ENCODE data around the gene EXOC2.

EXOC2 gene

GRCh38 chr6:438634-439170 is 254.2 kb downstream of the EXOC2 start:
- Mint-ChIP-seq H3K27ac (no peak overlapping the region), H3K27me3 (ENCODE audit: low read depth, poor library complexity) (peaks cover 33% of the 10 kb centered on the region), H3K9me3 (no peaks in the 10 kb centered on the region)

GRCh38 chr6:437037-437392 is 255.9 kb downstream of the EXOC2 start:
- no peaks in the 10 kb centered on the region for H3K36me3 Mint-ChIP-seq (ENCODE audit: low read depth)
- H3K27me3 Mint-ChIP-seq (ENCODE audit: low read depth, poor library complexity) = peaks cover 20% of the 10 kb centered on the region
- no peak overlapping the region for H3K27ac Mint-ChIP-seq
- peaks cover 7% of the 10 kb centered on the region for H3K4me1 Mint-ChIP-seq
- no peaks in the 10 kb centered on the region for H3K9me3 Mint-ChIP-seq
- no peak for DNase-seq
- TF ChIP-seq CTCF (IDR thresholded peaks at IDR 0.05) = no peak
- no peak overlapping the region for H3K4me3 Mint-ChIP-seq

More at GRCh38 chr6:438634-439170, 254.2 kb downstream of the EXOC2 start:
- no peak overlapping the region for H3K4me3 Mint-ChIP-seq
- peaks cover 15% of the 10 kb centered on the region for H3K4me1 Mint-ChIP-seq
- no peak for DNase-seq
- no peaks in the 10 kb centered on the region for H3K36me3 Mint-ChIP-seq (ENCODE audit: low read depth)
- no peak for TF ChIP-seq CTCF (IDR thresholded peaks at IDR 0.05)

GRCh38 chr6:436308-437036 is 256.5 kb downstream of the EXOC2 start:
- no peak for DNase-seq
- Mint-ChIP-seq H3K27me3 (ENCODE audit: low read depth, poor library complexity) (peaks cover 22% of the 10 kb centered on the region), H3K4me3 (no peak overlapping the region), H3K36me3 (ENCODE audit: low read depth) (no peaks in the 10 kb centered on the region), H3K4me1 (peaks cover 6% of the 10 kb centered on the region), H3K9me3 (no peaks in the 10 kb centered on the region), H3K27ac (no peak overlapping the region)
- no peak for TF ChIP-seq CTCF (IDR thresholded peaks at IDR 0.05)

- Mint-ChIP-seq H3K36me3 (ENCODE audit: low read depth) (no peaks in the 10 kb centered on the region), H3K27me3 (ENCODE audit: low read depth, poor library complexity) (peaks cover 20% of the 10 kb centered on the region), H3K27ac (no peak overlapping the region), H3K4me1 (peaks cover 6% of the 10 kb centered on the region), H3K4me3 (no peak overlapping the region), H3K9me3 (no peaks in the 10 kb centered on the region)
- no peak for DNase-seq
- TF ChIP-seq CTCF (IDR thresholded peaks at IDR 0.05) = no peak
These were observed 257.3 kb downstream of the EXOC2 start for GRCh38 chr6:435441-436307.
